Central memory CD8-positive, alpha-beta T cell (primary cell): Measurements from ENCODE around the gene POLR3C.
"Not testable (repeated sequence)": the region's sequence is repeated elsewhere in the genome, so short reads cannot be mapped to it uniquely, and the experiment has no call there.

Experiments used
- ATAC-seq: fragments of 150-1000 bp; cut with Tn5 transposase; replicated peaks from 2 replicates; pipeline ENCODE4 v1.10.0; 2022; ENCODE audit warnings: mild to moderate bottlenecking, moderate FRiP score, moderate number of reproducible peaks; ENCODE audit not compliant: poor library complexity, severe bottlenecking; ENCODE audit errors: extremely low read depth
- DNase-seq, 2 donors: peaks; one replicate each; pipeline ENCODE4 v3.0.0; 2021; ENCODE audit warnings: low spot score in 2 of 2
- H3K27ac Mint-ChIP-seq: one replicate; pipeline ENCODE4 v1.8.0; 2022; ENCODE audit warnings: low read depth, mild to moderate bottlenecking, moderate library complexity, mixed read lengths
- H3K27me3 Mint-ChIP-seq: one replicate; pipeline ENCODE4 v1.8.0; 2022; ENCODE audit warnings: mixed read lengths
- H3K36me3 Mint-ChIP-seq: one replicate; pipeline ENCODE4 v1.8.0; 2022; ENCODE audit warnings: mild to moderate bottlenecking, moderate library complexity, mixed read lengths; ENCODE audit not compliant: insufficient read depth
- H3K4me1 Mint-ChIP-seq: one replicate; pipeline ENCODE4 v1.8.0; 2022; ENCODE audit warnings: mixed read lengths
- H3K4me3 Mint-ChIP-seq: one replicate; pipeline ENCODE4 v1.8.0; 2022; ENCODE audit warnings: mild to moderate bottlenecking, moderate library complexity, mixed read lengths
- H3K9me3 Mint-ChIP-seq: one replicate; pipeline ENCODE4 v1.8.0; 2022; ENCODE audit warnings: mixed read lengths

The POLR3C gene

DNA sequence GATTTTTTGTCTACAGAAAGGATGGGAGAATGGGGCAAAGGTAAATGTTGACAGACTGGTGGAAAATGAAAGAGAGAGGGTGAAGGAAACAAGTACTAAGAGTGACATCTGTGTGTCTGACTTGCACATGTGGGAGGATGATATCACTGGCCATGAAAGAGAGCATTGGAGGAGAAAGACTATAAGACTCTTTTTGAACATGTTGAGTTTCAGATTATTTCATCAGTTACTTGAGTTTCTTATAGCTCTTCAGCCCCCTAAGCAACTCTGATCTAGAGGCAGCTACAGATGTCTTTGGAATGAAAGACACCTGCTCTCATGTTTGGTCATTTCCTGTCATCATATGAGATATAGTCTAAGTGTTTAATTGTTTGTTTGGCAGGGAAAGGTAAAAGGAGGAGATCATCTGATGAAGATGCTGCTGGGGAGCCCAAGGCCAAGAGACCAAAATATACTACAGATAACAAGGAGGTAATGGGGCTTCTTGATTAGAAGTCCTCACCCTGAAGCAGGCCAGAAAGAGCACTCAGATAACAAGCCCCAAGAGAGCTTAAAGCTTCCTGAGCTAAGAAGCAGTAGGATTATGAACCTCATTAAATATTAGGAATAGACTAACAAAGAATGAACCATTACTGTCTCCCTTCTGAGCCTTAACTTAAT lies 4.5 kb downstream of the POLR3C start:
- Mint-ChIP-seq H3K27me3 (no peaks in the 10 kb centered on the region), H3K36me3 (peaks cover 67% of the 10 kb centered on the region), H3K4me1 (peaks cover 29% of the 10 kb centered on the region), H3K4me3 (no peak overlapping the region), H3K27ac (peak overlapping the region; percentile 75), H3K9me3 (no peaks in the 10 kb centered on the region)
- DNase-seq: no peak
- ATAC-seq: no peak

- H3K4me3 Mint-ChIP-seq, H3K27me3 Mint-ChIP-seq, ATAC-seq, H3K27ac Mint-ChIP-seq, DNase-seq, H3K9me3 Mint-ChIP-seq: not testable (repeated sequence)
- peaks cover 17% of the 10 kb centered on the region for H3K4me1 Mint-ChIP-seq
- peaks cover 80% of the 10 kb centered on the region for H3K36me3 Mint-ChIP-seq
Measured at GRCh38 chr1:145830810-145831209, 6.8 kb downstream of the POLR3C start.

- H3K9me3 Mint-ChIP-seq: no peaks in the 10 kb centered on the region
- no peak for ATAC-seq
- no peak for DNase-seq
- H3K27ac Mint-ChIP-seq: no peak overlapping the region
- H3K4me3 Mint-ChIP-seq: no peak overlapping the region
- H3K27me3 Mint-ChIP-seq: no peaks in the 10 kb centered on the region
- H3K36me3 Mint-ChIP-seq: peaks cover 72% of the 10 kb centered on the region
- no peaks in the 10 kb centered on the region for H3K4me1 Mint-ChIP-seq
Measured at GRCh38 chr1:145837656-145838055, 13.7 kb downstream of the POLR3C start.

- Mint-ChIP-seq H3K27me3 (no peaks in the 10 kb centered on the region), H3K4me1 (peaks cover 6% of the 10 kb centered on the region), H3K9me3 (no peaks in the 10 kb centered on the region), H3K36me3 (peaks cover 33% of the 10 kb centered on the region), H3K4me3 (no peak overlapping the region), H3K27ac (no peak overlapping the region)
- DNase-seq (no peak), ATAC-seq (no peak)
Measured at GRCh38 chr1:145843031-145843430, 19.0 kb downstream of the POLR3C start.

DNA sequence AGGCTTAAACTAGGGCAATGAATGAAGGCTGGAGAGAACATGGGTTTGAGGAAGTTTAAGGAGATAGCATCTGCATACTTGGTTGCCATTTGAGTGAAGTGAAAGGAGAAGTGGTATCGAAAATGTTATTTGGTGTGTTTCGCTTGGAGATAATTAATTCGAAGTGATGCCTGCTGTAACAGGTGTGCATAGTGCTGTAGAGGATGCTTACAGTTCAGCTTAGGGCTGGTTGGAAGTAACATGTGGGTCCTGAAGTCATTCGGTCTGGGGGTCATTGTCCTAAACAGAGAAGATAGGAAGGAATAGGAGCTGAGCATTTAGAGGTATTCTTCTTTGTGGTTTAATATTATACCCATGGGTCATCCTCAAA lies 21.1 kb downstream of the POLR3C start:
- peaks cover 22% of the 10 kb centered on the region for H3K36me3 Mint-ChIP-seq
- peaks cover 6% of the 10 kb centered on the region for H3K4me1 Mint-ChIP-seq
- no peak overlapping the region for H3K27ac Mint-ChIP-seq
- DNase-seq (no peak), ATAC-seq (peak; percentile 67)
- no peak overlapping the region for H3K4me3 Mint-ChIP-seq
- H3K9me3 Mint-ChIP-seq: no peaks in the 10 kb centered on the region
- no peaks in the 10 kb centered on the region for H3K27me3 Mint-ChIP-seq

GRCh38 chr1:145845514-145846161 lies 21.6 kb downstream of the POLR3C start, which contains the start of gene NUDT17:
TSS of gene NUDT17 (plus strand) at chr1:145845630. CDS start at chr1:145845641, 11 bp downstream.
- Mint-ChIP-seq H3K4me1 (peaks cover 6% of the 10 kb centered on the region), H3K9me3 (no peaks in the 10 kb centered on the region), H3K4me3 (no peak within 1 kb of the TSS), H3K27me3 (no peaks in the 10 kb centered on the region), H3K27ac (no peak within 1 kb of the TSS), H3K36me3 (peaks cover 19% of the 10 kb centered on the region)
- peak; percentile 48 to 61 for DNase-seq
- ATAC-seq: peak; percentile 80

DNA sequence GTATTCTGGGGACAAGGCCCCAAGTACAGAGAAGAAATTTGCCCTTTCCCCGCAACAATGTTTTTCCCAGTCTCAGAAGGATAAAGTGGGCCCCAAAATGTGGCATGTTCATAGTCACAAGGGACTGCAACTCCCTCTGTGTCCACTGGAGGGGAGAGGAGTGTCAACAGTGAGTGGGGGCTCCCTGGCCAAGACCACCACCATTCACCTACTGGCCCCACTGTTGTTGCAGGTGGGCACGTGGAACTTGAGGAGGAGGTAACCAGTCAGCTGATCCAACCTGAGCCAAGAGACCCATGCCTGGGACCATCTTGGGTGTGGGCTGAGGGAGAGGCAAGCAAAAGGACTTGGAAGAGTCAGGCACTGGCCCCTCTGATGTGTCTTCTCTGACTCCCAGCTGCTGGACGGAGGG lies 22.2 kb downstream of the POLR3C start:
- Mint-ChIP-seq H3K36me3 (peaks cover 18% of the 10 kb centered on the region), H3K4me1 (peaks cover 6% of the 10 kb centered on the region), H3K27me3 (no peaks in the 10 kb centered on the region), H3K4me3 (no peak overlapping the region), H3K27ac (no peak overlapping the region), H3K9me3 (no peaks in the 10 kb centered on the region)
- DNase-seq (no peak), ATAC-seq (peak; percentile 48)

- H3K4me3 Mint-ChIP-seq: no peak overlapping the region
- ATAC-seq: no peak
- peaks cover 12% of the 10 kb centered on the region for H3K36me3 Mint-ChIP-seq
- DNase-seq: no peak
- no peaks in the 10 kb centered on the region for H3K27me3 Mint-ChIP-seq
- H3K9me3 Mint-ChIP-seq: no peaks in the 10 kb centered on the region
- peaks cover 11% of the 10 kb centered on the region for H3K4me1 Mint-ChIP-seq
- H3K27ac Mint-ChIP-seq: no peak overlapping the region
Measured at GRCh38 chr1:145847827-145848226, 23.8 kb downstream of the POLR3C start.

DNA sequence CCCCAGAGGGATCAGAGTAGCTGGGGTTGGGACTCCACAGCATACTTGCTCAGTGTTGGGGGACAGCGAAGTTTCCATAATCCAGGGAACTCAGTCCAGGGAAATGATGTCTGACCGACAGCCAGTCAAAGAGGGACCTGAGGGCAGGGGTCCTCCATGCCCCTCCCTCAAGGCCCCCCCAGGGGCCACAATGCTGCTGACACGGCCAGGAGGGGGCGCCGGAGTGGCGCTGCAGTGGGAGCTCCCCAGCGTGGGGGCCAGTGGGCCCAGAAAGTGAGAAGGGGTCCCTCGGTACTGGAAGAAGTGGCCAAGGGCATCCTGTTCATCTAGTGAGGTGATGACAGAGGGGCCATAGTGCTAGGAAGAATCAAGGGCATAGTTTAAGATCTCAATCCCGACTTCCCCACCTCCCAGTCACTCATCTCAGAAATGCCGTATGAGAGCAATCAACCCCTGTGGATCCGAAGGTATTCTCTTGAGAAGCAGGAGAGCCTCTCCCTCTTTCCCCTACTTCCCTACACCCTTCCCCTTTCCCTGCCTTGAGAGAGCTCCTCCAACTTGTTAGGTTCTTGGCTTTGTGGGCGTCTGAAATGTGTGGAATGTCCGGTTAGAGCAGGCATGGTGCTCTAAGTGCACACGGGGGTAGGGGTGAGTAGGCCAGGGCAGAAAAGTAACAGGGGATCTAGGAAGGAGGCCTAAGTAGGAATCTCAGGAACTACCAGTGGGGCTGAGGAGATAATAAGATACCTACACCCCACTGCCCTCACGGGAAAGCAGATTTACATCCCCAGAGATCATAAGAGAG lies 25.6 kb downstream of the POLR3C start:
- no peak overlapping the region for H3K4me3 Mint-ChIP-seq
- H3K27me3 Mint-ChIP-seq: no peaks in the 10 kb centered on the region
- H3K9me3 Mint-ChIP-seq: no peaks in the 10 kb centered on the region
- no peak overlapping the region for H3K27ac Mint-ChIP-seq
- no peak for DNase-seq
- no peak for ATAC-seq
- peaks cover 11% of the 10 kb centered on the region for H3K4me1 Mint-ChIP-seq
- H3K36me3 Mint-ChIP-seq: peaks cover 18% of the 10 kb centered on the region

- DNase-seq (no peak), ATAC-seq (no peak)
- H3K4me3 Mint-ChIP-seq: no peak overlapping the region
- H3K4me1 Mint-ChIP-seq: peaks cover 27% of the 10 kb centered on the region
- no peaks in the 10 kb centered on the region for H3K27me3 Mint-ChIP-seq
- no peak overlapping the region for H3K27ac Mint-ChIP-seq
- no peaks in the 10 kb centered on the region for H3K9me3 Mint-ChIP-seq
- peaks cover 25% of the 10 kb centered on the region for H3K36me3 Mint-ChIP-seq
Measured at GRCh38 chr1:145855426-145855948, 31.5 kb downstream of the POLR3C start.

DNA sequence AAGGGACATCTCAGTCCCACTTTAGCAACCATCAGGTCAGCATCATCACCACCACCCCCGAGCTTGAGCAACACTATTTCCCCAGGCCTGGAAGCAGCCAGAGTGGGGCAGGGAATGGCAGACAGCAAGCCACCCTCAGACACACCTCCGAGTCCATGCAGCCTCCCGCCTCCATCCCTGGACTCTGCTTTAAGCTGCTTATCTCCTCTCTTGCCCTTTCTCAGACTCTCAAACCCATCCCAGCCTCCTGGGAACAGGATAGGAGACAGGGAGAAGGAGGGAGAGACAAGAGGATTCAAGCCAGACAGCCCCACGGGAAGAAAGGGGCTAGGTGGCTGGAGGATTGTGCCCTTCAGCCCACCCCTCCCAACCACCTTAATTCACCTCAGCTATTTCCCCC lies 33.2 kb downstream of the POLR3C start:
- DNase-seq (no peak), ATAC-seq (no peak)
- H3K27ac Mint-ChIP-seq: no peak overlapping the region
- peaks cover 24% of the 10 kb centered on the region for H3K4me1 Mint-ChIP-seq
- H3K4me3 Mint-ChIP-seq: no peak overlapping the region
- H3K36me3 Mint-ChIP-seq: peaks cover 19% of the 10 kb centered on the region
- H3K27me3 Mint-ChIP-seq: no peaks in the 10 kb centered on the region
- H3K9me3 Mint-ChIP-seq: no peaks in the 10 kb centered on the region

- peak overlapping the region; percentile 98 for H3K4me3 Mint-ChIP-seq
- ATAC-seq: peak; percentile 33
- H3K9me3 Mint-ChIP-seq: no peaks in the 10 kb centered on the region
- H3K27ac Mint-ChIP-seq: peak overlapping the region; percentile 68
- peaks cover 22% of the 10 kb centered on the region for H3K4me1 Mint-ChIP-seq
- DNase-seq: peak in 1 of 2 donors; percentile 21
- H3K27me3 Mint-ChIP-seq: no peaks in the 10 kb centered on the region
- H3K36me3 Mint-ChIP-seq: peaks cover 13% of the 10 kb centered on the region
Measured at GRCh38 chr1:145858238-145858900, 34.4 kb downstream of the POLR3C start.
